Measurements from ENCODE around the gene AP1B1. TPM values are rescaled to one million over a fixed set of nuclear protein-coding genes. Genes with fewer than 3 reads are reported as not detected.
"Not testable (repeated sequence)": the region's sequence is repeated elsewhere in the genome, so short reads cannot be mapped to it uniquely, and the experiment has no call there.

AP1B1 gene
- total RNA-seq, 1 donor from 2014 or later = 83.7 TPM

- intact Hi-C loops (cut with micrococcal nuclease) = no loop called here
- no peaks in the 10 kb centered on the region for H3K27me3 Mint-ChIP-seq
Measured at GRCh38 chr22:29351891-29352290, 36.5 kb downstream of the AP1B1 start.

GRCh38 chr22:29351042-29351441 is 37.3 kb downstream of the AP1B1 start:
- Mint-ChIP-seq H3K9me3 (no peaks in the 10 kb centered on the region), H3K27me3 (no peaks in the 10 kb centered on the region), H3K4me3 (no peak overlapping the region), H3K27ac (no peak overlapping the region), H3K4me1 (no peaks in the 10 kb centered on the region), H3K36me3 (ENCODE audit: low read depth) (peaks cover 62% of the 10 kb centered on the region)
- intact Hi-C loops (cut with micrococcal nuclease) = no loop called here
- DNase-seq = no peak

More at GRCh38 chr22:29351891-29352290, 36.5 kb downstream of the AP1B1 start:
- Mint-ChIP-seq H3K9me3 (no peaks in the 10 kb centered on the region), H3K4me1 (no peaks in the 10 kb centered on the region), H3K36me3 (ENCODE audit: low read depth) (peaks cover 57% of the 10 kb centered on the region), H3K4me3 (no peak overlapping the region), H3K27ac (no peak overlapping the region)
- DNase-seq = no peak

- H3K36me3 Mint-ChIP-seq (ENCODE audit: low read depth) = peaks cover 58% of the 10 kb centered on the region
- no peaks in the 10 kb centered on the region for H3K9me3 Mint-ChIP-seq
Measured at GRCh38 chr22:29348956-29349355, 39.4 kb downstream of the AP1B1 start.

GRCh38 chr22:29348041-29348440 is 40.3 kb downstream of the AP1B1 start:
- intact Hi-C loops (cut with micrococcal nuclease) = no loop called here
- H3K9me3 Mint-ChIP-seq = no peaks in the 10 kb centered on the region

More at GRCh38 chr22:29348956-29349355, 39.4 kb downstream of the AP1B1 start:
- intact Hi-C loops (cut with micrococcal nuclease) = no loop called here
- Mint-ChIP-seq H3K27ac (no peak overlapping the region), H3K27me3 (no peaks in the 10 kb centered on the region), H3K4me1 (no peaks in the 10 kb centered on the region), H3K4me3 (no peak overlapping the region)
- DNase-seq = no peak

GRCh38 chr22:29346659-29347058 is 41.7 kb downstream of the AP1B1 start:
- no peak overlapping the region for H3K4me3 Mint-ChIP-seq
- H3K4me1 Mint-ChIP-seq = no peaks in the 10 kb centered on the region
- no peak overlapping the region for H3K27ac Mint-ChIP-seq
- no peaks in the 10 kb centered on the region for H3K27me3 Mint-ChIP-seq
- intact Hi-C loops (cut with micrococcal nuclease) = no loop called here
- no peak for DNase-seq
- no peaks in the 10 kb centered on the region for H3K9me3 Mint-ChIP-seq
- H3K36me3 Mint-ChIP-seq (ENCODE audit: low read depth) = peaks cover 59% of the 10 kb centered on the region

More at GRCh38 chr22:29348041-29348440, 40.3 kb downstream of the AP1B1 start:
- Mint-ChIP-seq H3K4me1 (no peaks in the 10 kb centered on the region), H3K36me3 (ENCODE audit: low read depth) (peaks cover 58% of the 10 kb centered on the region), H3K27ac (no peak overlapping the region), H3K4me3 (no peak overlapping the region), H3K27me3 (no peaks in the 10 kb centered on the region)
- DNase-seq = no peak

- Mint-ChIP-seq H3K4me1 (no peaks in the 10 kb centered on the region), H3K4me3 (no peak overlapping the region), H3K27me3 (no peaks in the 10 kb centered on the region), H3K9me3 (no peaks in the 10 kb centered on the region), H3K36me3 (ENCODE audit: low read depth) (peaks cover 56% of the 10 kb centered on the region), H3K27ac (no peak overlapping the region)
- intact Hi-C loops (cut with micrococcal nuclease) = no loop called here
- DNase-seq = no peak
Measured at GRCh38 chr22:29345932-29346331, 42.4 kb downstream of the AP1B1 start.

- H3K27me3 Mint-ChIP-seq; intact Hi-C loops (cut with micrococcal nuclease); DNase-seq; H3K4me3 Mint-ChIP-seq; H3K4me1 Mint-ChIP-seq; H3K27ac Mint-ChIP-seq; H3K9me3 Mint-ChIP-seq: not testable (repeated sequence)
- H3K36me3 Mint-ChIP-seq (ENCODE audit: low read depth) = peaks cover 54% of the 10 kb centered on the region
Measured at GRCh38 chr22:29344889-29345288, 43.5 kb downstream of the AP1B1 start.

GRCh38 chr22:29344137-29344536 is 44.2 kb downstream of the AP1B1 start:
- peaks cover 56% of the 10 kb centered on the region for H3K36me3 Mint-ChIP-seq (ENCODE audit: low read depth)
- intact Hi-C loops (cut with micrococcal nuclease) = no loop called here

GRCh38 chr22:29343313-29343805 is 45.0 kb downstream of the AP1B1 start:
- Mint-ChIP-seq H3K27me3 (no peaks in the 10 kb centered on the region), H3K4me1 (no peaks in the 10 kb centered on the region), H3K36me3 (ENCODE audit: low read depth) (peaks cover 54% of the 10 kb centered on the region), H3K9me3 (no peaks in the 10 kb centered on the region), H3K4me3 (no peak overlapping the region), H3K27ac (no peak overlapping the region)
- DNase-seq = no peak
- intact Hi-C loops (cut with micrococcal nuclease) = no loop called here

More at GRCh38 chr22:29344137-29344536, 44.2 kb downstream of the AP1B1 start:
- H3K9me3 Mint-ChIP-seq = no peaks in the 10 kb centered on the region
- H3K27ac Mint-ChIP-seq = no peak overlapping the region
- no peaks in the 10 kb centered on the region for H3K27me3 Mint-ChIP-seq
- no peak overlapping the region for H3K4me3 Mint-ChIP-seq
- DNase-seq = no peak
- no peaks in the 10 kb centered on the region for H3K4me1 Mint-ChIP-seq

GRCh38 chr22:29342577-29343312 is 45.6 kb downstream of the AP1B1 start:
- DNase-seq = no peak
- Mint-ChIP-seq H3K27me3 (no peaks in the 10 kb centered on the region), H3K4me3 (no peak overlapping the region), H3K4me1 (no peaks in the 10 kb centered on the region), H3K36me3 (ENCODE audit: low read depth) (peaks cover 49% of the 10 kb centered on the region), H3K9me3 (no peaks in the 10 kb centered on the region), H3K27ac (no peak overlapping the region)
- intact Hi-C loops (cut with micrococcal nuclease) = no loop called here

GRCh38 chr22:29342177-29342576 is 46.2 kb downstream of the AP1B1 start:
- H3K27me3 Mint-ChIP-seq = no peaks in the 10 kb centered on the region
- H3K4me1 Mint-ChIP-seq = no peaks in the 10 kb centered on the region
- intact Hi-C loops (cut with micrococcal nuclease) = no loop called here
- H3K27ac Mint-ChIP-seq = no peak overlapping the region
- peaks cover 47% of the 10 kb centered on the region for H3K36me3 Mint-ChIP-seq (ENCODE audit: low read depth)
- no peak overlapping the region for H3K4me3 Mint-ChIP-seq
- no peaks in the 10 kb centered on the region for H3K9me3 Mint-ChIP-seq
- no peak for DNase-seq

- H3K27ac Mint-ChIP-seq = no peak overlapping the region
- peaks cover 48% of the 10 kb centered on the region for H3K36me3 Mint-ChIP-seq (ENCODE audit: low read depth)
- no peak overlapping the region for H3K4me3 Mint-ChIP-seq
- no peaks in the 10 kb centered on the region for H3K4me1 Mint-ChIP-seq
- DNase-seq = no peak
- no peaks in the 10 kb centered on the region for H3K9me3 Mint-ChIP-seq
- intact Hi-C loops (cut with micrococcal nuclease) = no loop called here
- no peaks in the 10 kb centered on the region for H3K27me3 Mint-ChIP-seq
Measured at GRCh38 chr22:29341849-29342127, 46.6 kb downstream of the AP1B1 start.

GRCh38 chr22:29341056-29341848 is 47.1 kb downstream of the AP1B1 start:
- Mint-ChIP-seq H3K27me3 (no peaks in the 10 kb centered on the region), H3K36me3 (ENCODE audit: low read depth) (peaks cover 46% of the 10 kb centered on the region), H3K9me3 (no peaks in the 10 kb centered on the region), H3K4me1 (no peaks in the 10 kb centered on the region), H3K27ac (no peak overlapping the region), H3K4me3 (no peak overlapping the region)
- intact Hi-C loops (cut with micrococcal nuclease) = no loop called here
- DNase-seq = no peak

- no peaks in the 10 kb centered on the region for H3K4me1 Mint-ChIP-seq
- H3K27ac Mint-ChIP-seq = no peak overlapping the region
- no peaks in the 10 kb centered on the region for H3K9me3 Mint-ChIP-seq
- H3K27me3 Mint-ChIP-seq = no peaks in the 10 kb centered on the region
- intact Hi-C loops (cut with micrococcal nuclease) = no loop called here
- peaks cover 42% of the 10 kb centered on the region for H3K36me3 Mint-ChIP-seq (ENCODE audit: low read depth)
- H3K4me3 Mint-ChIP-seq = no peak overlapping the region
- DNase-seq = no peak
Measured at GRCh38 chr22:29340566-29340965, 47.8 kb downstream of the AP1B1 start.

Data from activated CD4-positive, alpha-beta T cell treated with anti-CD3 and anti-CD28 coated beads, Interleukin-2, amount 10 ng/mL, durations not matched to agents 24 days and 14 days (primary cell).